Globus pallidus (tissue), 1 donor: ENCODE data around the gene PEAK1.
"Not testable (repeated sequence)": the region's sequence is repeated elsewhere in the genome, so short reads cannot be mapped to it uniquely, and the experiment has no call there.

ENCODE experiments used
- DNase-seq: peaks from one replicate; pipeline ENCODE4 v3.0.0-alpha.2; 2015; ENCODE audit warnings: low spot score

PEAK1 gene

DNA sequence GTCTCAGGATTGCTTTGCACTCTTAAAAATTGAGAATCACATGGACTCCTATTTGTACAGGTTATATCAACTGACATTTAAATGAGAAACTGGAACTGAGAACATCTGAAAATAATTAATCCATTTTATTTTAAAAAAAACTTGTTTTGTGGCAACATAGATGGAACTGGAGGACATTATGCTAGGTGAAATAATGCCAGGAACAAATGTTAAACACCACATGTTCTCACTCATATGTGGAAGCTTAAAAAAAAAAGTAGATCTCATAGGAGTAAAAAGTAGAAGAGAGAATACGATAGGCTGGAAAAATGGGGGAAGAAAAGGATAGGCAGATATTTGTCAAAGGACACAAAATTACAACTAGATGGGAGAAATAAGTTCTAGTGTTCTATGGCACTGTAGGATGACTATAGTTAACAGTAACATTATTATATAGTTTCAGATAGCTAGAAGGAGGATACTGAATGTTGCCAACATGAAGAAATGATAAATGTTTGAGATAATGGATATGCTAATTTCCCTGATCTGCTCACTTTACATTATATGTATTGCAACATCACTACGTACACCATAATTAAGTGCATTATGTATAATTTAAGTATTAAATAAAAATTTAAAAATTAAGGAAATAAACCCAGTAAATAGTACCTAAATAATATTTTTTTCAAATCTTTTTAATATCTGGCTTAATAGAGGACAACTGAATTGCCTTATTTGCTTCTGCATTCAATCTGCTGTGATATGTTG, 248.5 kb downstream of the PEAK1 start:
- no peak for DNase-seq

DNA sequence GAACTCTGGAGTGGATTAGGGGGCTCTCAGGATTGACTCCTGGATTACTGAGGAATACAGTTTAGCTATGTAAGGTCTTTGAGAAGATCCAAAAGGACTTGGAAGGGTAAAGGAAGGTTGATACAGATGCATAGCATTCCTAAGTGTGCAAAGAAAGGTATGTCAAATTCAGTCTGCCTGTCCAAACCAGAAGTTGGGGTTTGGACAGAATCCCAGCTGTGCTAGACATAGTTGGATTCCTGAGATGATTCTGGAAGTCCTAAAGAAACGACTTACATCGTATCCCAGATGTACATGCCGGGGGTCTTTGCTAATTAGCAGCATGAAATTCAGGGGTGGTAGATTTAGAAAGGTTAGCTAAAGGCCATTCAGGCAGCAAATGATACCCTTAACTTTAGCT, 251.3 kb downstream of the PEAK1 start:
- DNase-seq: no peak

DNA sequence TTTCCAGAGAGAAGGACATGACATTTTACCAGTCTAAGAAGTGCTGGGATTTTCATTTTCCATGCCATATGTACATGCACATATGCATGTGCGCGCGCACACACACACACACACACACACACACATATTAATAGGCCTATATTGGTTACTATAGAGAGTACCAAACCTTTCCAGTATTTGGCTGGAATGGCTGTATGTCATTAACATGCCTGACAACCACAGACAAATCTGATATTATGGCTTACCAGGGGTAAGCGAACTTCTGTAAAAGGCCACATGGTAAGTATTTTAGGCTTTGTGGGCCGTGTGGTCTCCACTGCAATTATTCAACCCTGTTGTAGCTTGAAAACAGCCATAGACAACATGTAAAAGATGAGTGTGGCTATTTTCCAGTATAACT, 251.8 kb downstream of the PEAK1 start:
- no peak for DNase-seq

DNA sequence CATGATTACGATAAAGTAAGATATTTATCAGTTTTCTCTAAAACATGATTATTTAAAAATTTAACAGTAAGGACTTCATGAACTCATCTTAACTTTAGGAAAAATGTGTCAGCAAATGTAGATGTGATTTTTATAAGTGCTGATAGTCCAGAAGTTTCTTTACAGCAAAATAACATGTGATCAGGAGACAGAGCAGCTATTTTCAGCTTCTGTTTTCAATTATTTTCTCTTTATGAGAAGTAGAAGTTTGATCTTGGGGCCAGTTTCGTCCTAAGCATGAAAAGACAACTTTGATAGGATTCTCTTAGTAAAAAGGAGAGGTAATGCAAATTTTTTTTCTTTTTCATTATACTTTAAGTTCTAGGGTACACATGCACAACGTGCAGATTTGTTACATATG, 252.5 kb downstream of the PEAK1 start:
- no peak for DNase-seq

DNA sequence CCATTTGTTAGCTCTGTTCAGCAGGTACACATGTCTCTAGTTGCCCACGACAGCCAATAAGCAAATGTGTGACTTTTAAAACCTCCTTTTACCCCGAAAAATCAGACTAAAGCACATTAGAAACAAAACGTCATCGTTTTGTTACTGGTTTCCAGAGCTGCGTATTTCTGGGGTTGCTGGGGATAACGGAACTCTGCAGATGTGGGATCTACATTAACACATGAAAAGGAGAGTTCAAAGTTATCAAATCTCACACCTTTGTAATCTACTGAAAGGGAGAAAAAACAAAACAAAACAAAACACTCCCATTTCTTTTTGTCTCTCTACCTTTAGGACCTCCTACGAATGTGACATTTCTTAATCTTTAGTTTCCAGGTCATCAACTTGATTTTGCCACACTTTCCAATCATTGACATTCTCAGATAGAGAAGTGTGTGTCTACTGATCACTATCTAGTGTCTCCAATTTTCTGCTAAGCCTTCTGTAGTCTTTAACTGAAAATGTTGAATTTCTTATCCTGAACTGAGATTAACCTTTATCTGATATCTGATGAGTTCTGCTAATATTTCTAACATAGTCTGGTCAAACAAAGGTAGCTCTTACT, 256.0 kb downstream of the PEAK1 start:
- no peak for DNase-seq

DNA sequence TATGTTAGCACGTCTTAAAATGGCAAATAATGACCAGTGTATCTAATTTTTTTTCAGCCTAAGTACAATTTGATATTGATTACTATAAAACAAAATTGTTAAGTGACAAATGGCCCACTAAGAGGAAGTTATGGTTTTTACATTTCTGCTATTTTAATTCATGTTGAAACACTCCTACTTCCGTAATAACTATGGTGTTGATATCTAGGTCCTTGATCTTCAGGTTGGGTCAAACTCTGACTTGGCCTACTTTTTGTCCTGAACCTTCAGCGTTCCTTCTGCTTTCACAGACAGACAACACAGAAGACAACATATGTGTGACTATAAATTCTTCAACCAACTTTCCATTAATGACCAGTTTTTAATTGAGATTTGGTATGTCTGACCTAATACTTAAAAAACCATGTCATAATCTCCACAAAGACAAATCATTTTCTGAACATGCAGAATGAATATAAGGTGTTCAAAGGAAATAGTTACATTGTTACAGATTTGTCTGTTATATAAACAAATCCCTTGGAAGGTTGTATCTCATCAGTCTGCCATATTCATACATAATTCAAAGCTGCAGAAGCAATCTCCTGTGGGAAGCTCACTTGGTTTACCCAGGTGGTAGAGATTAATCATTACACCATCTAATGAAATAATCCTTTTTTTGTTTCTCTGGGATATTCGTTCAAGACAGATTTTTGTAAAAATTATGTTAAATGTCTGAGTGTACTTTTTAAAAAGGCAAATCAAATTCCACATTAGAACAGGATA, 256.9 kb downstream of the PEAK1 start:
- DNase-seq: no peak

DNA sequence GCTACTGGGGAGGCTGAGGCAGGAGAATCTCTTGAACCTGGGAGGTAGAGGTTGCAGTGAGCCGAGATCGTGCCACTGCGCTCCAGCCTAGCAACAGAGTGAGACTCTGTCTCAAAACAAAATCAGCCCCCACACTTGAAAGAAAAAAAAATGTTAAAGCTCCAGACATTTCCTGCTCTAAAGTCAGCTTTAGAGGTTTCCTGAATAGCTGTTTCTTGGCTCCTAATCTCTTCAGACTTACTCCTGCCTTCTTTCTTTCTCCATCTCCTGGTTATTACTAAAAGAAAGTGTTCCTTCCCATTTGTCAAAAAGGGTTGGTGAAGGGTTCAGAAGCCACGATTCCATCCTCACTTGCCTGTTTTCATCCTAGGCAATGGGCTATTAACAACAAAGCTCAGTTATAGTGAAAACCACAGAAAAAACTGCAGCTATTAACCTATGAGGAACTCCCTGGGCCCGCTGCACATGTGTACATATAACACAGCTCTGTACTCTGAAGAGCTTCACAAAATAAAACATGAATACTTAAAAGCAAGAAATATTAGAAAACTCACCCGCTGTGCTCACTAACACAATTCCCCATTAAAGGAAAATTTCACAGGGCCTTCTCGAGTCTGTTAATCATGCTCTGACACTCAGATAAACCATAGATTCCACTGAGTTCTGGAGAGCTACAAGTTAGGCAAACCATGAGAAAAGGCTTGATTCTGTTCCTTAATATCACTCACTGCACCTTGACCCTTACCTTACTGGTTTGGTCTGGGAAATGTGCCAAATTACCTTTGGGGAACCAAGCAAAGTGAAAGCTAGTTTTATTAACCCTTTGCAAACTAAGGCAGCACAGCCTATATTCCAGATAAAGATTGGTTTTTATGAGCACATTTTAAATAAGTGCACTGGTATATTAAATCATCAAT, 259.1 kb downstream of the PEAK1 start:
- no peak for DNase-seq

DNA sequence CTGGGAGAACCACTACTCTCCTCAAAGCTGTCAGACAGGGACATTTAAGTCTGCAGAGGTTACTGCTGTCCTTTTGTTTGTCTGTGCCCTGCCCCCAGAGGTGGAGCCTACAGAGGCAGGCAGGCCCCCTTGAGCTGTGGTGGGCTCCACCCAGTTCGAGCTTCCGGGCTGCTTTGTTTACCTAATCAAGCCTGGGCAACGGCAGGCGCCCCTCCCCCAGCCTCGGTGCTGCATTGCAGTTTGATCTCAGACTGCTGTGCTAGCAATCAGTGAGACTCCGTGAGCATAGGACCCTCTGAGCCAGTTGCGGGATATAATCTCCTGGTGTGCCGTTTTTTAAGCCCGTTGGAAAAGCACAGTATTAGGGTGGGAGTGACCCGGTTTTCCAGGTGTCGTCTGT, 263.9 kb downstream of the PEAK1 start:
- not testable (repeated sequence) for DNase-seq

DNA sequence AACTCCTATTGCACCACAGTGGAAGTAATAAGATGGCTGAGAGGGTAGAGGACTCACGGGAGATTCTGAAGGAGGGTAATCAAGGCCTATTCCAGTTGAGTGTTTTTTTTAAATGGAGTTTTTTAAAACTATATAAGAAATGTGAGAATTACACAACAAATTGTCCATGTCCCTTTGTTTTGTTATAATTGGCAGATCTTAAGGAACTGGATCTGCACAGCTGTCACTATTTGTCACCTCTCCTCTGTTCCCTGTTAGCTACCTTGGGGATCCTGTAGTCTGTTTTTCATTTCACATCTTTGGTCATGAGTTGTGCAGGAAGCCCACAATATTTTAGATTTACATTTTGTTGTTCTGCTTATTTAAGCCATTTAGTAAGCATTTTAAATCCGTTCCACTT, 271.7 kb downstream of the PEAK1 start:
- no peak for DNase-seq

DNA sequence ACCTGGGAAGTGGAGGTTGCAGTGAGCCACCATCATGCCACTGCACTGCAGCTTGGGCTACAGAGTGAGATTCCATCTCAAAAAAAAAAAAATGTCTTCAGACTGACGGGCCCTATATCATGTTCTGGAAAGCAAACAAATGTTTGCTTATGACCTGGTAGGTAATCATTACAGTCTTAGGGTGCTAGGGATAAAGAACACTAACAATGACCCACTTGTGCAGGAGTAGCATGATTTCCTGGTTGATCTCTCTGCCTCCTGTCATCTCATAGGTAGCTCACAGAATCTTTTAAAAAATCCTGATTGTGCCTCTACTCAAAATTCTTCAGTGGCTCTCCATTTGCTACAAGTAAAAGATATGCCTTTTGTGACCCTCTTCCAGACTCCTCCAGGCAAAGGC, 274.5 kb downstream of the PEAK1 start:
- DNase-seq: no peak

DNA sequence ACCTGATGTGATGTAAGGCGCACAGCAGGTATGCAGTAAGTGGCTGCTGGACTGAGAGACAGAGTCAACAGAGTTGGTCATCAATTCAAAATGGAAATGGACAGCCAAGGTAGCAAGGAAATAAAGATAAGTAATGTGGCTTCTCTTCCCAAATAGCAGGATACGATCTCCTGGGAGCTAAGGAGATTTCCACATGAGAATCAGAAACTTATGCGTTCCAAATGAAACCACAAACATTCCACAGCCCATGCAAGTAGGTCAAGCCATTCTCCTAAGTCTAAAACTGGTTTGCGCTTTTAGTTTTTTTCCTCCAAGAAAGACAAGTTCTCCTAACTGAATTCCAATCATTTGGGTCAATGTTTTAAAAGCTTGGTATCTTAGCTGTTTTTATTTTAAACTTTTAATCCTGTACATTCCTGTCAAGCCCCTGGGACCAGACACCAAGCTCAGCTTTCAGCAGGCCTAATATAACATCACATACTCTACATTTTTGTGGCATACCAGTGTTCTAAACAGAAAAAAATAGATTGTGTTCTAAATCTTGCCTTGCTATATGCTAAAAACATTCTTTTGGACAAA, 275.3 kb downstream of the PEAK1 start:
- DNase-seq: peak; percentile 8

DNA sequence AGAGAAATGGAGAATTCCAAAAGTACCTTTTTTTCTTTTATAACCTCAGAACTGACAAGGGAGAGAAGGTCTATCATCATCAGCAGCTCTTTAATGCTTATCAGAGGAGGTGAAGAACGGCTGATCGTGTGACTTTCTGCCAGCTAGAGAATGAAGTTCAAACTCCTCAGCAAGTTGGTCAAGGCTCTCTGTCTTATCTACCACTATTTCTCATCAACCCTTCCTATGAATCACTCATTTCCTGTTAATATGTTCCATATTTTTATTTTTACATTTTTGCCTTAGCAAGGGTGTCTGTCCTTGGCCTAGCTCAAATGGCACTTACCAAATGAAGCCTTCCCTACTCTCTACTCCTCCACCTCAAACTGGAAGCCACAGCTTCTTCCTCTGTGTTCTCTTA, 275.9 kb downstream of the PEAK1 start:
- DNase-seq: no peak

DNA sequence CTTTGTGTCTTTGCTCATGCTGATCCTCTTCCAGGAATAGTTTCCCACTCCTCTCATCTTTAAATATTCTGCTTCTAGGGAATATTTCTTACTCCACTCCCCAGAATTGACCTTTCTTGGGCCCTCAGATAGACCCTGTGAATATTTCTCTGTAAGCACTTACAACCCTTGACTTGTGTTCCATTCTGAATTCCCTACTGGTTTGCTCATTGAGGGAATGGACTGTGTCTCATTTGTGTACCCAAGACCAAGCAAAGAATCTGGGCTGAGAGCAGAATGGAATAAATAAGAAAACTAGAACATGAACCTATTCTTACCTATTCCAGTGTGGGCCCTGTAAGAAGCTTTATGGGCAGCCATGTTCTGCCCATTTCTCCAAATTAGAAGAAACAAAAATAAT, 276.3 kb downstream of the PEAK1 start:
- no peak for DNase-seq

DNA sequence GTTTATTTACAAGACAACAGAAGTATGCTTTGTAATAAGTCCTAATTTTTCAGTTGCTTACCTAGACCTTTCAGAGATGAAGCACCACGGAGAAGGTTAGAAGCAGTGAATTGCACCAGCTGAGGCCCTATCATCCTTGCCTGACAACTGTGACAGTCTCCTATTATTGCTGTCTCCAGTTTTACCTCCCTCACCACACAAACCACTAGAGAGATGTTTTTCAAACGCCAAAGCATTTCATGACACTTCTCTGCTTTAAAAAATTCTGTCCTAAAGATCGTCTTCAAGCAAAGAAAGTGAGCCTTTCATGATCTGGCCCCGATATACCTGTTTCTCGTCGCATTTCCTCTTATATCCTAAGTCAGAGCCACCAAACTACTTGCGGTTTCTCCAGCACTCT, 276.7 kb downstream of the PEAK1 start:
- no peak for DNase-seq

DNA sequence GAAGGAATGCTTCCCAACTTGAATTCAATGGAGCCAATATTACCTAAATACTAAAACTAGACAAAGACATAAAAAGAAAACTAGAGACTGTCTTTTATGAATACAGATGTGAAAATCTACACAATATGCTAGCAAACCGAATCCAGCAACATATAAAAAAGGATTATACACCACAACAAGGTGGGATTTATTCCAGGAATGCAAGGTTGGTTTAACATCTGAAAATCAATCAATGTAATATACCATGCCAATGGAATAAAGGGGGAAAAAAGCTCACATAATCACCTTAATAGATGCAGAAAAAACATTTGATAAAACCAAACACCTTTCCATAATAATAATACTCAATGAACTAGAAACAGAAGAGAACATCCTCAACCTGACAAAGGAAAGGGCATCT, 279.7 kb downstream of the PEAK1 start:
- no peak for DNase-seq

DNA sequence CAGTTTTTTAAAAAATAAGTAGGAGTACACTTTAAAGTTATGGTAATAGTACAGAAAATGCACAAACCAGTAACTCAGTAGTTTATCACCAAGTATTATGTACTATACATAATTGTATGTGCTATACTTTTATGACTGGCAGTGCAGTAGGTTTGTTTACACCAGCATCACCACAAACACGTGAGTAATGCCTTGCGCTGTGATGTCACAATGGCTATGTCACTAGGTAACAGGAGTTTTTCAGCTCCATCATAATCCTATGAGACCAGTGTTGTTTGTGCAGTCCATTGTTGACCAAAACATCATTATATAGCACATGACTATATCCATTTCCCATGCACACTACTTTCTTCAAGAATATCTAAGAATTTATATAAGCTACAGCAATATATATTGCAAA, 280.6 kb downstream of the PEAK1 start:
- no peak for DNase-seq

DNA sequence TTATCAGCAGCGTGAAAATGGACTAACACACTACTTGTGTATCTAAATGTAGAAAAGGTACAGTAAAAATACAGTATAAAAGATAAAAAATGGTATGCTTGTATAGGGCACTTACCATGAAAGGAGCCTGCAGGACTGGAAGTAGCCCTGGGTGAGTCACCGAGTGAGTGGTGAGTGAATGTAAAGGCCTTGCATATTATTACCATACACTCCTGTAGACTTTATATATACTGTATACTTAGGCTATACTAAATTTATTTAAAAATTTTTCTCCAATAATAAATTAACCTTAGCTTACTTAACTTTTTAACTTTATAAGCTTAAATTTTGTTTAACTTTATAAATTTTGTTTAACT, 281.8 kb downstream of the PEAK1 start:
- no peak for DNase-seq

DNA sequence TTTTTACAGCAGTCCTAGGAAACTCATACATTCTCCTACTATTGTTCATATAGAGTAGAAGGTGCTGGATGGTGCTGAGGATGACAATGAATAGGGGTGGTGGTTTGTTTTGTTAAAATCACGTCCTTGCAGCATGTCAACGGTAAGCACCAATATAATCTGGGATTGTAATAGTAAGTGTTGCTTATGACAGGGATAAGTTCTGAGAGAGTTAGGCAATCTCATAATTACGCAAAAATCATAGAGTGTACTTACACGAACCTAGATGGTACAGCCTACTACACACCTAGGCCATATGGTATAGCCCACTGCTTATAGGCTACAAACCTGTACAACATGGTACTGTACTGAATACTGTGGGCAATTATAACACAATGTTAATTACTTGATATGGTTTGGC, 284.7 kb downstream of the PEAK1 start:
- no peak for DNase-seq

DNA sequence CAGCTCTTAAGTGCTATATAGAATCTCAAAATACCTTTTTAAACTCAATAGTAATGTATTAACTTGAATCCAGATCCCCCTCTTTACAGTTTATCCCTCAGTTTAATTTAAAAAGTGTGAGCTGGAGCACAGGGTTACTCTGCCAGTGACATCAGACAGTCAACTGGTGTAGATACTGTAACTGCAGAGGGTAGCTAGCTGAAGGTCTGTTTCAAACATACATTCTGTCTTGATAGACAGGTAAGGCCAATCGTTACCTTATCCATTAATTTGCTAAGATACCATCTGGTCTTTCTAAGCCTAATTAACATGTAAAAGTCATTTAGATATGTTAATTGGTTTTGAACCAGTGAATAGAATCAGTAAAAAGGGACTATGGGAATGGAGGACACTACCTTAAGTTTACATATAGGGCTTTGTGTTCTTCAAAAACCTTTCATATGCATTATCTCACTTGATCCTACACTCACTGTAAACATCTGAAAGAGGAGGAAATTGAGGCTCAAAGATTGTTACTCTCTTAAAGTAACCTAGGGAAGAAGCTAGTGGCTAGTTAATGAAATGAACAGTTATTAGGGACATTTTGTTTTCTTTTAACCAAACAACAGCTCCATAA, 289.5 kb downstream of the PEAK1 start:
- DNase-seq: no peak

DNA sequence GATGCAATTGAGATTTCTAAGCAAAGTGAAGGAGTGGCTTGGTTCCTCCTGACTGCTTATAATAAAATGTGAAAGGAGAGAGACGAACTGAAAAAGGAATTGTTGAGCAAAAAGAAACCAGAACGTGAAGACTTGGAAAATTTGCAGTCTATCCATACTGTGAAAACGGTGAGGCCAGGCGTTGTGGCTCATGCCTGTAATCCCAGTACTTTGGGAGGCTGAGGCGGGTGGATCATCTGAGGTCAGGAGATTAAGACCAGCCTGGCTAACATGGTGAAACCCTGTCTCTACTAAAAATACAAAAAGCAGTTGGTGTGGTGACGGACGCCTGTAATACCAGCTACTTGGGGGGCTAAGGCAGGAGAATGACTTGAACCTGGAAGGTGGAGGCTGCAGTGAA, 292.3 kb downstream of the PEAK1 start:
- DNase-seq: no peak

DNA sequence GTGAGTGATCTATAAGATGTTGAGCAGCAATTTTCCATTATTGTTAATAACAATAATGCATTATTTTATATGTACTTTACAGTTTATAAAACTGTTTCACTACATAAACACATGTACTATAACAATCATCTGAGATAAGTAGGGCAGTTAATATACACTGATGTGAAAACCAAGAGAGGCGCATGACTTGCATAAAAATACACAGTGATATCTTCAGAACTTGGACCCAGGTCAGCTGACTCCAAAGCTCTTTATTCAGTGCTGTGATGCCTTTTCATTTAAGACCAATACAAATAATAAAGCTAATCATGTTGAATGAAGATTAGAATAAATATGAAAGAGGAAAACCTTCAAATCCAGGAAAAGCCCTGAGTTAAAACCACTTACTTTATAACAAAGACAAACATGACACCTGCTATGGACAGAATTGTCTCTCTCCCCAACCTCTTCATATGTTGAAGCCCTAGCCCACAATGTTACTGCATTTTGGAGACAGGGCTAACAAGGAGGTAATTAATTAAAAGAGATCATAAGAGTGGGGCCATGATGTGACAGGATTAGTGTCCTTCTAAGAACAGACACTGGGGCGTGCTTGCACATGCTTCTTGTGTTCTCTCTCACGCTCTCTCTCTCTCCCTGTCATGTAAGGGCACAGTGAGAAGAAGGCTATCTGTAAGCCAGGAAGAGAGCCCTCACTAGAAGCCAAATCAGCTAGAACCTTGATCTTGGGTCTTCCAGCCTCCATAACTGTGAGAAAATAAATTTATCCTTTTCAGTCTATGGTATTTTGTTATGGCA, 293.2 kb downstream of the PEAK1 start:
- DNase-seq: no peak
